ENCODE results near the gene HAUS5.
"Not testable (repeated sequence)": the region's sequence is repeated elsewhere in the genome, so short reads cannot be mapped to it uniquely, and the experiment has no call there.

Gene HAUS5

GRCh38 chr19:35612559-35613321 is at the start of gene HAUS5:
TSS of gene HAUS5 (plus strand) at chr19:35612735. CDS start at chr19:35612795, 60 bp downstream.
- DNase-seq = peak; percentile 98

DNA sequence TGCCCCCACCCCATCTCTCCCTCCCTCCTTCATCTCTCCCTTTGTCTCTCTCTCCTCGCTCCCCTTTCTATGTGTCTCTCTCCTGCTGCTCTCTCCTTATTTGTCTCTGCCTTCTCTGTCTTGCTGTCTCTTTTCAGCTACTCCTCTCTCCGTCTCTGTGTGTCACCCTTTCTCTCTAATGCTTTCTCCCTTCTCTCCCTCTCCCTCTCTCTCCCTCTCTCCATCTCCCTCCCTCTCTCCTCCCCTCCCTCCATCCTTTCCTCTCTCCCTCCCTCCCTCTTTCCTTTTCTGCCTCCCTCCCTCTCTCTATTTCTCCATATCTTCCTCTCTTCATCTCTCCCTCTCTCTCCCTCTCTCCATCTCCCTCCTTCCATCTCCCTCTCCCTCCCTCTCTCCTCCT is 49.8 kb upstream of the HAUS5 start:
- no peak for DNase-seq

DNA sequence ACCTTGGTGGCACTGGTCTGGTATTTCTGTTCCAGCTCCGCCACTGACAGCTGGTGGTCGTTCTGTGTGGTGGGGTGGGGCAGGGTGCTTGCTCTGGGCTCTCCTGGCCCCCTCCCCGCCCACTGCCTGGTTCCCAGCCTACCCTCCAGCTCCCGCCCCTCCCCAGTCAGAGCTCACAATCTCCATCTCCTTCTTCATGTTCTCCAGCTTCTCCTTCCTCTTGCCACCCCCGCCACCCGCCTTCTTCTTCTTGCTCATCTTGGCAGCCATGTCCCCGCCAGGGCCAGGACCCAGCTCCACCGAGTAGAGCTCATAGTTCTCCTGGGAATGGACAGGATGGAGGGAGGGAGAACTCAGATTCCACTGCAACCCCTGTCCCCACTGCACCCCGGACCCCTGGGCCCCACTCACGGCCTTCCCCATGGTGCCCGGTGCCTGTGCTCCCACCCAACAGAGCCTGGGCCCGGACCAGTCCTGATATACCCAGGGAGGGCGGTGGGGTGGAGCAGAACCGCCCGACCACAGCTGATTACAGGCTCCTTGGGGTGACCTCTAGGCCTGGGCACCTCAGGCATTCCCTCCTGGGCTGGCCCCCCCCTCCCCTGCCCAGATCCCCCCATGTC is 49.2 kb upstream of the HAUS5 start, which contains the start of gene ATP4A:
ATP4A (minus strand) TSS at position 452 of the 623 bp plus-strand sequence; CDS start at position 423, 29 bp downstream.
- DNase-seq = no peak

DNA sequence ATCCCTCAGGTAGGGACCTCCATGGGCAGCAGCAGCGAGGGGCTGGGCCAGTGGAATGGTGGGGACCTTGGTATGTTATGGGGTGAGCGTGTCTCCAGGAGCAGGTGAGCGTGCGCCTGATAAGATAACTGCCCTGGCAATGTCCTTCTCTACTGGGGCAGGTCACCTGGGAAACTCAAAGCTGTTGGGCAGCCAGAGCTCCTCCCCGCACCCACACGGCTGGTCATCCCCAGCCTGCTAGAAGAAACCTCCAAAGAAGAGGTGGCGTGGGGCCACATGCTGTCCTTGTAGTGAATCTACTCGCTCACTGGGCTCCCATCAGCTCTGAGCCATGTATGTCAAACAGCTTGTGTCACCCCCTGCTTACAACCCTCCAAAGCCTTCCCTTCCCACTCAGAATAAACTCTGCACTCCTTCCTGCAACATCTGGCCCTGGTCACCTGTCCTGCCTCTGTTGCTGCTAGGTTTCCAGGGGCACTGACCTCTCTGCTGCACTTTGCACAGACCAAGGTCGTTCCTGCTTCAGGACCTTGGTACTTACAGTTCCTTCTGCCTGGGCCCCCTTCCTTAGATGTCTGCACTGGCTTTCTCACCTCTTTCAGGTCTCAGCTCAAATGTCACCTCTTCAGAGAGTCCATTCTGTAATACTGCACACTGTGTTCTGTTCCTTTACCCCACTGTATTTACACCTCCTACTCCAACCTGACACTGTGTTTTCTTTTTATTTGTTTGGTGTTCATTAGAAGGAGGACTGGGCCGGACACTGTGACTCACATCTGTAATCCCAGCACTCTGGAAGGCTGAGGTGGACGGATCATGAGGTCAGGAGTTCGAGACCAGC is 47.3 kb upstream of the HAUS5 start:
- no peak for DNase-seq

DNA sequence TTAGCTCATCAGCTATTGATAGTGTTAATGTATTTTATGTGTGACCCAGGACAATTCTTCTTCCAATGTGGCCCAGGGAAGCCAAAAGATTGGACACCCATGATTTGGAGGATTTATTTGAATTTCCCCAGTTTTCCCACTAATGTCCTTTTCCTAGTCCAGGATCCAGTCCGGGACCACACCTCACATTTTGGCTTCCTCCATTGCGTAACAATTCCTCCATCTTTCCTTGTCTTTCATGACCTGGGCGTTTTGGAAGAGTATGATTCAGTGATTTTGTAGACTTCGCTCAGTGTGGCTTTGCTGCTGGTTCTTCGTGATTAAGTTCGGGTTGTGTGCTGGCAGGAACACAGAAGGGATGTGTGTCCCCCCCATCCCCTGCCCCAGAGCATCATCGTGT is 45.8 kb upstream of the HAUS5 start:
- DNase-seq = no peak

DNA sequence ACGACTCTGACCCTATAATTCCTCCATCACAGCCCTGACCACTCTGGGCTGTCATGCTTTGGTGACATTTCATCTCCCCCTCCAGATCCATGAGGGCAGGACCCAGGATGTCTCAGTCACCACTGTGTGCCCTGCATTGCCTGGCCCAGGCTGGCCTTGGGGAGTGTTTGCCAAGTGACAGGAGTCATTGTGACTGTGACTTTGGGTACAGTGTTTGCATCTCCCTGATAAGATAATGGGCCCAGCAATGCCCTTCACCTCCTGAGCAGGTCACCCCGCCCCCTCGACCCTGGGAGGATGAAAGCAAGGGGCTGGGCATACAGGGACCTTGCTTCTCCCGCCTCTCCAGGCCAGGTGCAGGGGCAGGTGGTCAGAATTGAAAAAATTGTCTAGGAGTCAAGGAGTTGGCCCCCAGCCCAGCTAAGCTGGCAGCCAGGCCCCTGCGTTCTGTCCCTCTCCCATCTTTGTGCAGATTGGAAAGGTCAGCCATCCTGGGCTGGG is 43.2 kb upstream of the HAUS5 start:
- DNase-seq = no peak

- DNase-seq = no peak
These were observed 41.0 kb upstream of the HAUS5 start for GRCh38 chr19:35571406-35571965.

DNA sequence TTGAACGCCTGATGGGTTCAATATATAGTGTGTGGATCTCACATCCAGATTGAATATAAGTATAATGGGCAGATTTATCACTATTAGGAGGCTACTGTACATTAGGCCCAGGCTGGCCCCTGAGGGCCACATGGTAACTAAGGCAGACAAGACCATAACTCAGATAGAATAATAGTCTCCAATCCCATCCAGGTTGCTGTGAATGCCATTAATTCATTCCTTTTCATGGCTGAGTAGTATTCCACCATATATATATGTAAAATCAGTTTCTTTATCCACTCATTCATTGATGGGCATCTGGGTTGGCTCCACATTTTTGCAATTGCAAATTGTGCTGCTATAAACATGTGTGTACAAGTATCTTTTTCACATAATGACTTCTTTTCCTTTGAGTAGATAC is 34.6 kb upstream of the HAUS5 start:
- DNase-seq = no peak

- no peak for DNase-seq
These were observed 33.8 kb upstream of the HAUS5 start for GRCh38 chr19:35578707-35579106.

DNA sequence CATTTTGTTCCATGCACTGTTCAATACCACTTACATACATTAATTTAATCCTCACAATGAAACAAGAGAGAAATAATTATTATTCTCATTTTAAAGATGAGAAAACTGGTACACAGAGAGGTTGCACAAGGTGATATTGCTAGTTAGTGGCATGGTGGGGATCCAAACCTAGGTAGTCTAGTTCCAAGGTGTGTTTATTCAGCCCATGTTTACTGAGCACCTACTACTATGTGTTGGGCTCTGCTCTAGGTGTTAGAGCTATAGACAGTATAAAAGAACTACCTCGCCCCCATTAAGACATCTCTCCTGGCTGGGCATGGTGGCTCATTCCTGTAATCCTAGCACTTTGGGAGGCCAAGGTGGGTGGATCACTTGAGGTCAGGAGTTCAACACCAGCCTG is 29.8 kb upstream of the HAUS5 start:
- DNase-seq = no peak

DNA sequence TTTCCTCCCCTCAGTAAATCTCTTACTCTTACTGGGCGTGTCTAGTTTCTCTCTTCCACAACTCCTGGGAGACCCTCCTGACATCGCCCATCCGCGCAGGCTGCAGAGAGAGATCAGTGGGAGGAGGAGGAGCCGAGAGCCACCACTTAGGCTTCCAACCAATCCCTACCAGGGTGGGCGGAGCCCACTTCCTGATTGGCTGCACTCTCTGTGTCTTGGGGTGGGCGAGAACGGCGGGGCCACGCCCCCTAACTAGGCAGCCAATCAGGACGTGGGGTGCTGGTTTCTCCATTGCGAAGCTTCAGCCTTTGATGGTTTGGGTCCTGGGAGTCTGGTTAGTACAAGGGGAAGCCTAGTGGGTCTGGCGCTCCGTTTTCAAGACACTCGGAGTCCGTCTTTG is 26.7 kb upstream of the HAUS5 start, which contains the start of gene PMIS2:
PMIS2 (plus strand) TSS at position 326 of the 400 bp plus-strand sequence. CDS start 87 bp downstream, outside the sequence.
- DNase-seq = no peak

GRCh38 chr19:35587321-35587720 is 25.2 kb upstream of the HAUS5 start:
- DNase-seq = no peak

DNA sequence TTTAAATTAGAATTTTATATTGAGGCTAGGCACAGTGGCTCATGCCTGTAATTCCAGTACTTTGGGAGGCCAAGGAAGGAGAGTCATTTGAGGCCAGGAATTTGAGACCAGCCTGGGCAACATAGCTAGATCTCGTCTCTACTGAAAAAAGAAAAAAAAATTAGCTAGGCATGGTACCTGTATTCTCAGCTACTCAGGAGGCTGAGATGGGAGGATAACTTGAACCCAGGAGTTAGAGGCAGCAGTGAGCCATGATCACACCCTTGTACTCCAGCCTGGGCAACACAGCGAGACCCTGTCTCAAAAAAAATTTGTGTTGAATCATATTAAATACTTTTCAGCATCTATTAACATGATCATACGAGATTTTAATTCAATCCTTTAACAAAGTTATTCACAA is 21.7 kb upstream of the HAUS5 start:
- DNase-seq = no peak

- peak; percentile 39 for DNase-seq
These were observed 20.3 kb upstream of the HAUS5 start for GRCh38 chr19:35592226-35592625.

GRCh38 chr19:35595026-35595425 is 17.5 kb upstream of the HAUS5 start:
- not testable (repeated sequence) for DNase-seq

GRCh38 chr19:35595928-35596327 is 16.6 kb upstream of the HAUS5 start:
- no peak for DNase-seq

GRCh38 chr19:35596366-35596999 is 16.1 kb upstream of the HAUS5 start:
- peak; percentile 16 for DNase-seq

- DNase-seq = no peak
These were observed 10.6 kb upstream of the HAUS5 start for GRCh38 chr19:35601971-35602370.

DNA sequence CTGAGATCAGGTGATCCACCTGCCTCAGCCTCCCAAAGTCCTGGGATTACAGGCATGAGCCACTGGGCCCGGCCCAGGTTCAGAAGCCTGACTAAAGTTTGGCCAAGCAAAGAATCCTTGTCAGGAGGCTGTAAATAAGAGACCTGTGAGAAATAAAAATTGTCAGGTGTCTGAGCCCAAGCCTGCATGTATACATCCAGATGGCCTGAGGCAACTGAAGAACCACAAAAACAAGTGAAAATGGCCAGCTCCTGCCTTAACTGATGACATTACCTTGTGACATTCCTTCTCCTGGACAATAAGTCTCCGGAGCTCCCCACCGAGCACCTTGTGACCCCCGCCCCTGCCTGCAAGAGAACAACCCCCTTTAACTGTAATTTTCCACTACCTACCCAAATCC is 8.1 kb upstream of the HAUS5 start:
- not testable (repeated sequence) for DNase-seq

DNA sequence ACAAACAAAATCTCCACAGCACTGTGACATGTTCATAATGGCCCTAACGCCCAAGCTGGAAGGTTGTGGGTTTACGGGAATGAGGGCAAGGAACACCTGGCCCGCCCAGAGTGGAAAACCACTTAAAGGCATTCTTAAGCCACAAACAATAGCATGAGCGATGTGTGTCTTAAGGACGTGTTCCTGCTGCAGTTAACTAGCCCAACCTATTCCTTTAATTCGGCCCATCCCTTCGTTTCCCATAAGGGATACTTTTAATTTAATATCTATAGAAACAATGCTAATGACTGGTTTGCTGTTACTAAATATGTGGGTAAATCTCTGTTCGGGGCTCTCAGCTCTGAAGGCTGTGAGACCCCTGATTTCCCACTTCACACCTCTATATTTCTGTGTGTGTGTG is 5.4 kb upstream of the HAUS5 start:
- peak; percentile 4 for DNase-seq

DNA sequence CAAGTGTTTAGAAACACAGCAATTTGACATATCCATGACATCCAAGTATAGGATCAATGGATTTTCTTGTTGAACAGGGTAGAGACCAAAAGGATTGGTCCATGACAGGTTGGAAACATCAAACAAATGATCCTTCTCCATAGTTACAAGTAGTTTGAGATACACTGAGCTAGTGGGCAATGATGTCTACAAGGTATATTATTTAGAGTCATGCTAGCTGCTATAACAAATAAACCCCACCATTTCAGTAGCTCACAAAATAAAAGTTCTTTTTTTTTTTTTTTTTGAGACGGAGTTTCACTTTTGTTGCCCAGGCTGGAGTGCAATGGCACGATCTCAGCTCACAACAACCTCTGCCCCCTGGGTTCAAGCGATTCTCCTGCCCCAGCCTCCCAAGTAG is 4.9 kb upstream of the HAUS5 start:
- no peak for DNase-seq

GRCh38 chr19:35608251-35608650 is 4.3 kb upstream of the HAUS5 start:
- DNase-seq = peak; percentile 13
